ENCODE results near the gene ATG7.

DNA sequence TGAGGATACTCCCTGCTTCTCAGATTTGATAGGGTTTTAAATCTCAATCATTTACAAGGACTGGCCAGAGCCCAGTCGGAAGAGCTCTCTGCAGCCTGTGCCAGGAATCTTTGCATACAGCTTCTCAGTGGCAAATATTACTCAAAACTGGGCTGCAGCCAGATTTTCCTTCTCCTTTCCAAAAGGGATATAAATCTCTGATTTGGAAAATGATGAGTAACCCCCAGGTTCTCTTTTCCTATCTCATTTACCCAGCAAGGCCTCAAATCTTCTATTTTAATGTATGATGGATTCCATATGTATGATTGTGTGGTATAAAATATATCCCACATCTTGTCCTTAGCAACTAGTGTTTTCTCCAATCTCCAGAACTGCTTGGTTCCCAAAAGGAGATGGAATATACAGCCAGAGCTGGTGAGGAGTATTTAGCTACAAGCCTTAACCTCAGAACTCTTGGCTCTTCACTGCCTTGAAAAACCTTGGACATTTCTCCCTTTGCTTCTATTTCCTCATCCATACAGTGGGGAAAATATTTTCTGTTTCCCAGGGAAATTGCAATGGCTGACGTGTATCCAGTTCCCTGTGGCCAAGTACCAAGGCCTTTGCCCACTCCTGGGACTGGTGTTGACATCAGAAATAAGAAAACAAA lies 114.4 kb downstream of the ATG7 start:
- TF ChIP-seq TCF4 (CRISPR knock-in tag; IDR thresholded peaks at IDR 0.05; ENCODE audit: borderline replicate concordance) (no peak), ZNF8 (CRISPR knock-in tag; IDR thresholded peaks at IDR 0.05) (no peak), ARNTL (CRISPR knock-in tag; IDR thresholded peaks at IDR 0.05; ENCODE audit: borderline replicate concordance, low read depth) (no peak), ESRRG (CRISPR knock-in tag; IDR thresholded peaks at IDR 0.05) (no peak), OSR1 (CRISPR knock-in tag; IDR thresholded peaks at IDR 0.05) (no peak), GLIS3 (CRISPR knock-in tag; IDR thresholded peaks at IDR 0.05) (no peak), CSDC2 (CRISPR knock-in tag; IDR thresholded peaks at IDR 0.05) (no peak)
- TF ChIP-seq, protein P1, sequence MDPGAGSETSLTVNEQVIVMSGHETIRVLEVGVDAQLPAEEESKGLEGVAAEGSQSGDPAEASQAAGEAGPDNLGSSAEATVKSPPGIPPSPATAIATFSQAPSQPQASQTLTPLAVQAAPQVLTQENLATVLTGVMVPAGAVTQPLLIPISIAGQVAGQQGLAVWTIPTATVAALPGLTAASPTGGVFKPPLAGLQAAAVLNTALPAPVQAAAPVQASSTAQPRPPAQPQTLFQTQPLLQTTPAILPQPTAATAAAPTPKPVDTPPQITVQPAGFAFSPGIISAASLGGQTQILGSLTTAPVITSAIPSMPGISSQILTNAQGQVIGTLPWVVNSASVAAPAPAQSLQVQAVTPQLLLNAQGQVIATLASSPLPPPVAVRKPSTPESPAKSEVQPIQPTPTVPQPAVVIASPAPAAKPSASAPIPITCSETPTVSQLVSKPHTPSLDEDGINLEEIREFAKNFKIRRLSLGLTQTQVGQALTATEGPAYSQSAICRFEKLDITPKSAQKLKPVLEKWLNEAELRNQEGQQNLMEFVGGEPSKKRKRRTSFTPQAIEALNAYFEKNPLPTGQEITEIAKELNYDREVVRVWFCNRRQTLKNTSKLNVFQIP (CRISPR knock-in tag; IDR thresholded peaks at IDR 0.05; ENCODE audit: borderline replicate concordance, low read depth): no peak
